Sigmoid colon (tissue), 7 donors: Measurements from ENCODE around the gene PAN2. TPM values are rescaled to one million over a fixed set of nuclear protein-coding genes. Genes with fewer than 3 reads are reported as not detected.
A peak's percentile ranks its signal among the peaks of the same experiment; 100 is the strongest.

Experiments
- DNase-seq: peaks from one replicate; pipeline ENCODE4 v3.0.0-alpha.2; 2019
- H3K27ac ChIP-seq, 4 donors: fragments of 200-600 bp; sonication (generic); one replicate each; pipeline ENCODE4 v1.5.1; 2016 to 2019; ENCODE audit warnings: mild to moderate bottlenecking in 1 of 4
- H3K27me3 ChIP-seq, 3 donors: fragments of 200-600 bp; sonication (generic); one replicate each; pipeline ENCODE4 v1.5.1; 2019; ENCODE audit warnings: mild to moderate bottlenecking in 1 of 3
- H3K36me3 ChIP-seq, 4 donors: fragments of 200-600 bp; sonication (generic); one replicate each; pipeline ENCODE4 v1.5.1; 2016 to 2019
- H3K4me1 ChIP-seq, 4 donors: fragments of 200-600 bp; sonication (generic); one replicate each; pipeline ENCODE4 v1.5.1; 2017 to 2019
- H3K4me3 ChIP-seq, 4 donors: fragments of 200-600 bp; sonication (generic); one replicate each; pipeline ENCODE4 v1.5.1; 2017 to 2019; ENCODE audit warnings: mild to moderate bottlenecking in 2 of 4, moderate library complexity in 1 of 4
- H3K9me3 ChIP-seq, 4 donors: fragments of 200-600 bp in 3 of 4; sonication (generic) in 3 of 4; one replicate each; pipeline versions ENCODE4 v1.5.1 to v1.6.1; 2013 to 2019
- EP300 ChIP-seq, 4 donors: sonication (generic); formaldehyde crosslinking; IDR thresholded peaks; one replicate each; pipeline ENCODE4 v1.6.1; 2017; ENCODE audit warnings: antibody characterized with exemption in 4 of 4
- POLR2A ChIP-seq, 2 donors: fragments of 450-650 bp; IDR thresholded peaks; one replicate each; pipeline ENCODE4 v1.6.1; 2016; ENCODE audit warnings: antibody characterized with exemption in 2 of 2, mild to moderate bottlenecking in 2 of 2, moderate library complexity in 2 of 2
- POLR2AphosphoS5 ChIP-seq, 4 donors: sonication (generic); formaldehyde crosslinking; IDR thresholded peaks; one replicate each; pipeline ENCODE4 v1.6.1; 2017; ENCODE audit warnings: antibody characterized with exemption in 4 of 4
- WGBS, 2 donors: extraction: QIAGEN DNeasy Blood & Tissue Kit; methylation state at CpG; one replicate each; pipeline ENCODE4 v1.1.7; 2013; 5-methylcytosine and 5-hydroxymethylcytosine counted together
- intact Hi-C: fragments of 100-400 bp; cut with DNase I; formaldehyde crosslinking; loops from one replicate; pipeline ENCODE4 v1.15.1; 2023
- polyA plus RNA-seq, 3 donors: library from polyadenylated mRNA; stranded (reverse); fragments of 200-250 nt; gene quantifications; one replicate each; pipeline ENCODE4 v1.2.3, GENCODE V29; 2013
- total RNA-seq, 4 donors: library from RNA; depleted of rRNA; stranded (reverse); fragments of >200 nt; gene quantifications; one replicate each; pipeline ENCODE4 v1.1.0, GENCODE V29; 2016
- TF ChIP-seq, protein P1 (sequence below), 4 experiments: fragments of 450-650 bp in 3 of 4; fragments of 200-600 bp in 1 of 4; IDR thresholded peaks; one replicate each; pipeline ENCODE4 v1.5.1; 2016 to 2019; ENCODE audit warnings: antibody characterized with exemption in 4 of 4, mild to moderate bottlenecking in 3 of 4, moderate library complexity in 2 of 4
- donor health status: healthy with polysubstance abuse.
- donor health status: Bipolar disorder and iron deficiency.
- donor health status: healthy.

PAN2 gene
- total and polyA plus RNA-seq, 7 donors, result 5.4 to 67.0 (median 30.0) TPM

DNA sequence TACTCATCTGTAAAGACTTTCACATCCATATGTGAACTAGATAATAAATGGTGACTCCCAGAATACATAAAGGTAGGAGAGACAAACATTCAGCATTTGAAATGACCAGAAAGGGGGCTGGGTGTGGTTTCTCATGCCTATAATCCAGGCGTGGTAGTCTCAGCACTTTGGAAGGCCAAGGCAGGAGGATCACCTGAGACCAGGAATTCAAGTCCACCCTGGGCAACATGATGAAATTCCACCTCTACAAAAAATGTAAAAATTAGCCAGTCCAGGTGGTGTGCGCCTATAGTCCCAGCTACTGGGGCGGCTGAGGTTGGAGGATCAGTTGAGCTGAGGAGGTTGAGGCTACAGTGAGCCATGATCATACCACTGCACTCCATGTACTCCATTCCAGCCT is 29.5 kb downstream of the PAN2 start:
- peaks cover 4 to 47% (median 8%) of the 10 kb centered on the region in 4 donors for H3K36me3 ChIP-seq
- H3K4me3 ChIP-seq, result no peak overlapping the region
- DNase-seq, result no peak
- no peaks in the 10 kb centered on the region for H3K9me3 ChIP-seq
- no peaks in the 10 kb centered on the region for H3K27me3 ChIP-seq
- no peak overlapping the region for H3K27ac ChIP-seq
- 87 to 97% methylated on average over 3 of the region's 3 CpGs for WGBS, 2 donors
- intact Hi-C loops, result no loop called here
- peaks cover 0 to 28% (median 13%) of the 10 kb centered on the region in 4 donors for H3K4me1 ChIP-seq
- no peak for TF ChIP-seq POLR2AphosphoS5 (IDR thresholded peaks at IDR 0.05)
- no peak for TF ChIP-seq EP300 (IDR thresholded peaks at IDR 0.05)
- TF ChIP-seq, protein P1, sequence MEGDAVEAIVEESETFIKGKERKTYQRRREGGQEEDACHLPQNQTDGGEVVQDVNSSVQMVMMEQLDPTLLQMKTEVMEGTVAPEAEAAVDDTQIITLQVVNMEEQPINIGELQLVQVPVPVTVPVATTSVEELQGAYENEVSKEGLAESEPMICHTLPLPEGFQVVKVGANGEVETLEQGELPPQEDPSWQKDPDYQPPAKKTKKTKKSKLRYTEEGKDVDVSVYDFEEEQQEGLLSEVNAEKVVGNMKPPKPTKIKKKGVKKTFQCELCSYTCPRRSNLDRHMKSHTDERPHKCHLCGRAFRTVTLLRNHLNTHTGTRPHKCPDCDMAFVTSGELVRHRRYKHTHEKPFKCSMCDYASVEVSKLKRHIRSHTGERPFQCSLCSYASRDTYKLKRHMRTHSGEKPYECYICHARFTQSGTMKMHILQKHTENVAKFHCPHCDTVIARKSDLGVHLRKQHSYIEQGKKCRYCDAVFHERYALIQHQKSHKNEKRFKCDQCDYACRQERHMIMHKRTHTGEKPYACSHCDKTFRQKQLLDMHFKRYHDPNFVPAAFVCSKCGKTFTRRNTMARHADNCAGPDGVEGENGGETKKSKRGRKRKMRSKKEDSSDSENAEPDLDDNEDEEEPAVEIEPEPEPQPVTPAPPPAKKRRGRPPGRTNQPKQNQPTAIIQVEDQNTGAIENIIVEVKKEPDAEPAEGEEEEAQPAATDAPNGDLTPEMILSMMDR (IDR thresholded peaks at IDR 0.05), result no peak
- TF ChIP-seq POLR2A (IDR thresholded peaks at IDR 0.05), result no peak

DNA sequence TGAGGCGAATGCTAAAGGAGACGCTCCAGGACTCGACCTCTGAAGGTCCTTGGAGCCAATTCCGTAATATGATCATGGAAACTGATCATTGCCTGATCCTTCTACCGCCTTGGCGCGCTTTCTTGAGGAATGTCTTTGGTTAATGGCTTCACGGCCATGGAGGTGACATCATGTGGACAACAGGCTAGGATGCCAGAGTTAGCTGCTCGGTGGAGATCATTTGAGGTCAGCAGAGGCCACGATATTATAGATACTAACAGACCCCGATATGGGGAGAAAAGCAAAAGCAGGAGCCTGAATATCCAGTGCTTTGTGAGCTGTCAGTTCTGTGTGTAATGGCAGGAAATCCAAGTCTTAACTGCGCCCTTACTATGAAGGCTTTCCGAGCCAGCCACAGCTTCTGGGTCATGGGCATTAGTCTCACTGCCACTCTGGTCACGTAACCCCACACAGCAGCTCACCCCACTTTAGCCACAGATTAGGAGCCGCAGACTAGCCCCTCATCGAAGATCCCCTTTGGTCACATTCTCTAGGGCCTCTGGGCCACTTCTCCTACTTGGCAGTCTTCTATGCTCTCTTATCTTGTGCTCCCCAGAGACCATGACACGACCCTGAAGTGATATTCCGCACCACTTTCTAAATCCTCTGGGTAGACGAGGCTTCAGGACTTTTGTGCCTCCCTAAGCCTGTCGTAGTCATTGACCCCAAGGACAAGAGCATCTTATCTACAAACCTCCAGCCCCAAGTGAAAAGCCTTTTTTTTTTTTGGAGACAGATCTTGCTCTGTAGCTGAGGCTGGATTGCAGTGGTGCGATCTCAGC is 32.9 kb downstream of the PAN2 start:
- Histone ChIP-seq H3K4me3 (peak overlapping the region; percentile 31 to 95 (median 78)), H3K4me1 (peaks cover 0 to 62% (median 45%) of the 10 kb centered on the region in 4 donors), H3K9me3 (no peaks in the 10 kb centered on the region), H3K36me3 (peaks cover 0 to 20% (median 2%) of the 10 kb centered on the region in 4 donors), H3K27ac (peak overlapping the region; percentile 91 to 98 (median 95)), H3K27me3 (no peaks in the 10 kb centered on the region)
- DNase-seq, result no peak
- WGBS, 2 donors, result 53 to 55% methylated on average over 21 of the region's 21 CpGs
- TF ChIP-seq EP300 (IDR thresholded peaks at IDR 0.05), result no peak
- TF ChIP-seq POLR2AphosphoS5 (IDR thresholded peaks at IDR 0.05), result no peak
- TF ChIP-seq POLR2A (IDR thresholded peaks at IDR 0.05), result no peak
- TF ChIP-seq, protein P1 (IDR thresholded peaks at IDR 0.05), result no peak
- intact Hi-C loops, result loop anchor here (2.0 kb wide), 2 partner anchors 34 to 42 kb away; partner anchors contain the start of genes ANKRD52 and COQ10A

DNA sequence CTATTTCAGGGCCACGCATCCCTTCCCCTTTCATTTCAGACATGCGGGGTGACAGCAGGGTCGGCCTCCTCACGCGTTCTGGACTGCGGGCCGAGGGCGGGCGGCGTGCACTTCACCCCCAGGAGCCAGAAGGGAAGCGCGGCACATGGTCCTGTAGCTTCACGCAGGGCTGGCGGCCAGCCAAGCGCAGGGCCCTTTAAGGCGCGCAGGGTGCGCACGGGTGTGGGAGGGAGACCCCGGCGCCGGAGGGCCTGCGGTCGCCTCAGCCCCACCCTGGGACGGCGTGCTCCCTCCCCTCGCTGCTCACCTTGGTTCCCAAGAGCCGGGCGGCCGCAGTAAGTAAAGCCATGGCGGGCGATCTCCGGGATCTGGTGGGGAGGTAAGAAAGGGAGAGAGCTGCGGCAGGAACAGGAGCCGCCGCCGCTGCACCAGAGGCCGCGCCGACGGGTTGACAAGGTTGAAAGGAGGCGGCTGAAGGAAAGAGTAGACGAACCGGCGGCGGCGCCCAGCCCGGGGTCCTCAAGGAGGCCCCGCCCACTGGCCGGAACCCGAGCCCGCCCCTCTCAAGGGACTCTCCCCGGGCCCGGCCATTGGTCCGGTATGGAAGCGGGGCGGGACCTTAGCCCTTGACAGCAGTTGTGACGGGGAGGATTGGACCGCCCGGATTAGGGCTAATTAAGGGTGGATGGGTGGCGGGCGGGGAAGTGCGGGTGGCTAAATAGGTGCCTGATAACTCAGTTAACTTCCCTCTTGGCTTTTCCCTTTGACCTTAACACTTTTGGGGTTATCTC is 33.8 kb downstream of the PAN2 start, which contains the start of gene CS:
CS (minus strand) TSS at position 478 of the 791 bp plus-strand sequence; CDS start at position 349, 129 bp downstream.
- H3K36me3 ChIP-seq, result peaks cover 0 to 15% (median 2%) of the 10 kb centered on the region in 4 donors
- H3K4me1 ChIP-seq, result peaks cover 0 to 68% (median 46%) of the 10 kb centered on the region in 4 donors
- H3K4me3 ChIP-seq, result peak within 1 kb of the TSS; percentile 67 to 95 (median 91)
- H3K27me3 ChIP-seq, result no peaks in the 10 kb centered on the region
- 0 to 1% methylated on average over 63 of the region's 63 CpGs for WGBS, 2 donors
- H3K27ac ChIP-seq, result peak within 1 kb of the TSS; percentile 91 to 98 (median 95)
- TF ChIP-seq, protein P1 (IDR thresholded peaks at IDR 0.05), result no peak
- TF ChIP-seq POLR2A (IDR thresholded peaks at IDR 0.05), result peak; percentile 49 to 82
- TF ChIP-seq POLR2AphosphoS5 (IDR thresholded peaks at IDR 0.05), result peak; percentile 73 to 90 (median 87)
- no peak for TF ChIP-seq EP300 (IDR thresholded peaks at IDR 0.05)
- DNase-seq, result peak; percentile 100
- intact Hi-C loops, result loop anchor here (2.0 kb wide), 2 partner anchors 33 to 41 kb away; partner anchors contain the start of genes ANKRD52 and COQ10A
- H3K9me3 ChIP-seq, result no peaks in the 10 kb centered on the region

DNA sequence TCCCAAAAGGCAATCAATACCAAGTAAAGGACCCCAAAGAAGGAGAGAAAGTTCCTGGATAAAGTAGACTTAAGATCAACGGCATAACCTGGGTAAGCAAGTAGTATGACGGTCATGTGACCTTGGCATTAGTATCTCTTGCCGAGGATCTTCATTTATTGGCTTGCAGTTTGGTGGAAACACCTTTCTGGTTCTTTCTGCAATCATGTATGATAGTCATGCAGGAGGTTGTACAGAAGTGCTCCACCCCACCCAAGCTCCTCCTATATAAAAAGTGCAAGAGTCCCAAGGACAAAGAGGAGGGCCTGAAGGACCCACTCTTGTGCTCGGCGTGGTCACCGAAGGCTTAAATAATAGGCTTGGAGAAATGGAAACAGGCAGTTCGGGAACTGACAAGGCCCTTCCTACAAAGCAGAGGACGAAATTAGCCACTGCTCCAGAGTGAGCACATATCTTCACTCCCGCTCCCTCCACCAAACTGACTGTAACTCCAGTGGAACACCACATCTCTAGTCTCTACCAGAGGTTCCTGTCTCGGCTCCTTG is 34.4 kb downstream of the PAN2 start:
- no peaks in the 10 kb centered on the region for H3K27me3 ChIP-seq
- intact Hi-C loops, result no loop called here
- DNase-seq, result no peak
- H3K36me3 ChIP-seq, result peaks cover 0 to 8% (median 2%) of the 10 kb centered on the region in 4 donors
- H3K27ac ChIP-seq, result peak overlapping the region; percentile 91 to 98 (median 95)
- H3K4me1 ChIP-seq, result peaks cover 0 to 74% (median 46%) of the 10 kb centered on the region in 4 donors
- H3K9me3 ChIP-seq, result no peaks in the 10 kb centered on the region
- peak overlapping the region; percentile 67 to 95 (median 91) for H3K4me3 ChIP-seq
- TF ChIP-seq EP300 (IDR thresholded peaks at IDR 0.05) (no peak), POLR2A (IDR thresholded peaks at IDR 0.05) (no peak), POLR2AphosphoS5 (IDR thresholded peaks at IDR 0.05) (no peak)
- TF ChIP-seq, protein P1 (IDR thresholded peaks at IDR 0.05), result no peak
- WGBS, 2 donors, result 0 to 2% methylated on average over 10 of the region's 10 CpGs
